Esophagus mucosa (tissue), 1 donor: Measurements from ENCODE around the gene RABGAP1L. TPM values are rescaled to one million over a fixed set of nuclear protein-coding genes. Genes with fewer than 3 reads are reported as not detected.
"Not testable (repeated sequence)": the region's sequence is repeated elsewhere in the genome, so short reads cannot be mapped to it uniquely, and the experiment has no call there.

Source experiments
- ATAC-seq: fragments of 200-7000 bp; cut with Tn5 transposase; one replicate; pipeline ENCODE4 v1.9.1; 2020
- total RNA-seq: library from RNA; stranded (reverse); gene quantifications from one replicate; pipeline ENCODE4 v1.2.4, GENCODE V29; 2023
- donor health status: DM: yes; HTN: yes; CAD: no.

Gene RABGAP1L
- total RNA-seq, 1 donor from 2014 or later = 25.3 TPM

- no peak for ATAC-seq
Measured at GRCh38 chr1:174393885-174394284, 234.6 kb downstream of the RABGAP1L start.

- no peak for ATAC-seq
Measured at GRCh38 chr1:174397261-174397660, 237.9 kb downstream of the RABGAP1L start.

GRCh38 chr1:174398246-174398645, 238.9 kb downstream of the RABGAP1L start:
- no peak for ATAC-seq

- ATAC-seq = no peak
Measured at GRCh38 chr1:174399211-174399610, 239.9 kb downstream of the RABGAP1L start.

- ATAC-seq = peak; percentile 45
Measured at GRCh38 chr1:174401075-174401474, 241.8 kb downstream of the RABGAP1L start.

- ATAC-seq = no peak
Measured at GRCh38 chr1:174405219-174405618, 245.9 kb downstream of the RABGAP1L start.

- peak; percentile 84 for ATAC-seq
Measured at GRCh38 chr1:174406421-174406820, 247.1 kb downstream of the RABGAP1L start.

GRCh38 chr1:174407665-174408064, 248.3 kb downstream of the RABGAP1L start:
- ATAC-seq = no peak

- no peak for ATAC-seq
Measured at GRCh38 chr1:174408146-174408545, 248.8 kb downstream of the RABGAP1L start.

GRCh38 chr1:174409801-174410200, 250.5 kb downstream of the RABGAP1L start:
- not testable (repeated sequence) for ATAC-seq

- no peak for ATAC-seq
Measured at GRCh38 chr1:174413632-174414031, 254.3 kb downstream of the RABGAP1L start.

GRCh38 chr1:174414203-174414602, 254.9 kb downstream of the RABGAP1L start:
- no peak for ATAC-seq

GRCh38 chr1:174415506-174415905, 256.2 kb downstream of the RABGAP1L start:
- no peak for ATAC-seq

GRCh38 chr1:174417921-174418320, 258.6 kb downstream of the RABGAP1L start:
- peak; percentile 62 for ATAC-seq

- no peak for ATAC-seq
Measured at GRCh38 chr1:174425121-174425520, 265.8 kb downstream of the RABGAP1L start.

GRCh38 chr1:174426153-174426552, 266.8 kb downstream of the RABGAP1L start:
- no peak for ATAC-seq

- peak; percentile 55 for ATAC-seq
Measured at GRCh38 chr1:174428033-174428432, 268.7 kb downstream of the RABGAP1L start.

GRCh38 chr1:174428739-174429138, 269.4 kb downstream of the RABGAP1L start:
- ATAC-seq = no peak

- no peak for ATAC-seq
Measured at GRCh38 chr1:174433451-174433850, 274.1 kb downstream of the RABGAP1L start.

GRCh38 chr1:174445351-174445750, 286.0 kb downstream of the RABGAP1L start:
- ATAC-seq = no peak

- no peak for ATAC-seq
Measured at GRCh38 chr1:174445817-174446216, 286.5 kb downstream of the RABGAP1L start.

- no peak for ATAC-seq
Measured at GRCh38 chr1:174447866-174448530, 288.7 kb downstream of the RABGAP1L start, which contains the start of gene GPR52. GPR52 (plus strand) TSS chr1:174447964; CDS start chr1:174448112, 148 bp downstream.

- ATAC-seq = no peak
Measured at GRCh38 chr1:174448531-174448883, 289.2 kb downstream of the RABGAP1L start.

GRCh38 chr1:174448974-174449373, 289.7 kb downstream of the RABGAP1L start:
- no peak for ATAC-seq

GRCh38 chr1:174451408-174451807, 292.1 kb downstream of the RABGAP1L start:
- no peak for ATAC-seq
